K562 (cell line): ENCODE data around the gene ERAS. TPM values are rescaled to one million over a fixed set of nuclear protein-coding genes. Genes with fewer than 3 reads are reported as not detected.

ENCODE experiments used
- ARID2 ChIP-seq: fragments of 450-650 bp; IDR thresholded peaks from 2 replicates; pipeline ENCODE4 v1.6.1; 2017; ENCODE audit warnings: antibody characterized with exemption, mild to moderate bottlenecking
- E2F6 ChIP-seq, 2 experiments: IDR thresholded peaks; 2 replicates each; pipeline ENCODE4 v1.6.1; 2011; ENCODE audit warnings: borderline replicate concordance in 1 of 2, control low read depth in 1 of 2, low read depth in 1 of 2, low read length in 1 of 2, mild to moderate bottlenecking in 1 of 2, mixed read lengths in 1 of 2, moderate library complexity in 1 of 2; ENCODE audit not compliant: insufficient read depth in 1 of 2, insufficient read length in 1 of 2, poor library complexity in 1 of 2, severe bottlenecking in 1 of 2; ENCODE audit errors: extremely low read depth in 1 of 2
- EHMT2 ChIP-seq: fragments of 450-650 bp; IDR thresholded peaks from 2 replicates; pipeline ENCODE4 v1.6.1; 2018; ENCODE audit warnings: antibody characterized with exemption
- FOXM1 ChIP-seq, 2 experiments: fragments of 450-650 bp in 1 of 2; sonication (generic) in 1 of 2; formaldehyde crosslinking in 1 of 2; IDR thresholded peaks; 2 replicates each; pipeline versions ENCODE4 v1.6.1 to v1.9.0; 2017 to 2022; ENCODE audit warnings: low read depth in 2 of 2, mild to moderate bottlenecking in 2 of 2, missing genetic modification reagents in 1 of 2, moderate library complexity in 1 of 2
- LARP7 ChIP-seq: fragments of 450-650 bp; IDR thresholded peaks from 2 replicates; pipeline ENCODE4 v1.6.1; 2016
- MAFK ChIP-seq: IDR thresholded peaks from 2 replicates; pipeline ENCODE4 v1.6.1; 2011; ENCODE audit warnings: low read length, improper control_type of control experiment
- MTA2 ChIP-seq: fragments of 450-650 bp; IDR thresholded peaks from 2 replicates; pipeline ENCODE4 v1.6.1; 2016; ENCODE audit warnings: low read depth
- NBN ChIP-seq: fragments of 450-650 bp; IDR thresholded peaks from 2 replicates; pipeline ENCODE4 v1.6.1; 2016; ENCODE audit warnings: low read depth, mild to moderate bottlenecking
- NR2C1 ChIP-seq, 2 experiments: fragments of 450-650 bp; IDR thresholded peaks; 2 replicates each; pipeline ENCODE4 v1.6.1; 2017; ENCODE audit warnings: mild to moderate bottlenecking in 2 of 2, antibody characterized with exemption in 1 of 2, inconsistent platforms in 1 of 2, missing compliant biosample characterization in 1 of 2, missing genetic modification characterization in 1 of 2
- OTX1 ChIP-seq: fragments of 450-650 bp; formaldehyde crosslinking; IDR thresholded peaks from 2 replicates; pipeline ENCODE4 v1.4.0; 2022; ENCODE audit warnings: mild to moderate bottlenecking
- RBM39 ChIP-seq: fragments of 200-400 bp; formaldehyde crosslinking; optimal IDR thresholded peaks from 2 replicates; pipeline ENCODE3; 2018; ENCODE audit warnings: low read depth, low read length
- RFX7 ChIP-seq: fragments of 250-450 bp; sonication (Bioruptor Pico); IDR thresholded peaks from 2 replicates; pipeline ENCODE4 v1.5.1; 2021; ENCODE audit warnings: mild to moderate bottlenecking
- SMAD2 ChIP-seq: fragments of 150-350 bp; IDR thresholded peaks from 2 replicates; pipeline ENCODE4 v1.6.1; 2014; ENCODE audit warnings: low read depth, mild to moderate bottlenecking, low read length
- SNIP1 ChIP-seq: fragments of 450-650 bp; IDR thresholded peaks from 2 replicates; pipeline ENCODE4 v1.7.1; 2017; ENCODE audit warnings: low read depth, mild to moderate bottlenecking
- TEAD2 ChIP-seq: fragments of 450-650 bp; IDR thresholded peaks from 2 replicates; pipeline ENCODE4 v1.6.1; 2016; ENCODE audit warnings: missing genetic modification characterization, control low read depth, missing compliant biosample characterization
- ZBED1 ChIP-seq: IDR thresholded peaks from 2 replicates; pipeline ENCODE4 v1.6.1; 2014
- ZBTB11 ChIP-seq, 3 experiments: fragments of 200-800 bp in 1 of 3; fragments of 250-450 bp in 1 of 3; fragments of 450-650 bp in 1 of 3; sonication (Bioruptor Pico) in 1 of 3; sonication (Bioruptor generic) in 1 of 3; formaldehyde crosslinking in 1 of 3; IDR thresholded peaks; 2 replicates each; pipeline versions ENCODE4 v1.6.1 to v1.8.0; 2016 to 2022; ENCODE audit warnings: mild to moderate bottlenecking in 2 of 3, missing genetic modification characterization in 2 of 3, missing compliant biosample characterization in 1 of 3, moderate library complexity in 1 of 3
- ZNF12 ChIP-seq: sonication (generic); formaldehyde crosslinking; IDR thresholded peaks from 2 replicates; pipeline ENCODE4 v1.4.0; 2020; ENCODE audit warnings: mild to moderate bottlenecking, missing genetic modification reagents
- ZNF133 ChIP-seq: fragments of 250-450 bp; sonication (Bioruptor Pico); IDR thresholded peaks from 2 replicates; pipeline ENCODE4 v1.4.0; 2020; ENCODE audit warnings: mild to moderate bottlenecking
- ZNF512 ChIP-seq: IDR thresholded peaks from 2 replicates; pipeline ENCODE4 v1.6.1; 2016; ENCODE audit warnings: missing genetic modification characterization, missing compliant biosample characterization
- ZNF57 ChIP-seq: fragments of 450-650 bp; formaldehyde crosslinking; IDR thresholded peaks from 2 replicates; pipeline ENCODE4 v1.4.0; 2020; ENCODE audit warnings: mild to moderate bottlenecking, moderate library complexity
- ZNF583 ChIP-seq: fragments of 250-450 bp; sonication (Bioruptor Pico); IDR thresholded peaks from 2 replicates; pipeline ENCODE4 v1.4.0; 2020
- polyA plus RNA-seq, 8 experiments: library from polyadenylated mRNA; depleted of rRNA in 4 of 8; stranded (reverse) in 5 of 8; unstranded in 3 of 8; fragments of >200 nt; fragmentation: Nextera tagmentation in 2 of 8; fragmentation: Illumina TruSeq in 1 of 8; extraction: Ambion mirVana in 2 of 8; extraction: Trizol in 1 of 8; gene quantifications; 2 replicates each; pipeline versions ENCODE4 v1.2.1 to v1.2.3, GENCODE V29; 2011 to 2014; ENCODE audit warnings: inconsistent platforms in 1 of 8, missing spikeins in 1 of 8
- total RNA-seq, 7 experiments: library from RNA; depleted of rRNA in 6 of 7; stranded (reverse); fragments of >200 nt in 6 of 7; fragmentation: Illumina TruSeq in 2 of 7; extraction: Trizol in 2 of 7; gene quantifications; 2 replicates each; pipeline versions ENCODE4 v1.2.1 to v1.2.3, GENCODE V29; 2011 to 2021; ENCODE audit warnings: low replicate concordance in 1 of 7
- TF ChIP-seq, protein P1 (sequence below), 2 experiments: fragments of 450-650 bp; IDR thresholded peaks; 2 replicates each; pipeline ENCODE4 v1.6.1; 2016

The ERAS gene
- total and polyA plus RNA-seq, 9 of the 15 experiments (the other 6 are each of a cell fraction or from before 2014, with no cell fraction given), result 0.07 to 0.12 TPM; not detected in 7

- TF ChIP-seq ZBTB11 (CRISPR knock-in tag; IDR thresholded peaks at IDR 0.05), result no peak
- 0 out of 2 replicates have a peak, but pooled peaks have one; percentile 27 for TF ChIP-seq MTA2
- TF ChIP-seq ZNF512, result peak; percentile 95
- no peak for TF ChIP-seq ZNF583
- TF ChIP-seq ZBED1, result no peak
- no peak for TF ChIP-seq FOXM1 (IDR thresholded peaks at IDR 0.05; ENCODE audit: low read depth)
- TF ChIP-seq FOXM1 (CRISPR knock-in tag; IDR thresholded peaks at IDR 0.05; ENCODE audit: low read depth), result no peak
- TF ChIP-seq NR2C1 (IDR thresholded peaks at IDR 0.05), result no peak
- no peak for TF ChIP-seq NR2C1 (tag; IDR thresholded peaks at IDR 0.05)
- TF ChIP-seq RBM39, result no peak
- 0 out of 2 replicates have a peak, but pooled peaks have one; percentile 22 for TF ChIP-seq EHMT2
- no peak for TF ChIP-seq ZNF12 (CRISPR knock-in tag)
- TF ChIP-seq SMAD2, result no peak
- no peak for TF ChIP-seq NBN
- no peak for TF ChIP-seq RFX7
- no peak for TF ChIP-seq MAFK
- TF ChIP-seq OTX1 (CRISPR knock-in tag), result peak; percentile 71; the same call in 1 of the 2 replicates
- TF ChIP-seq, protein P1, sequence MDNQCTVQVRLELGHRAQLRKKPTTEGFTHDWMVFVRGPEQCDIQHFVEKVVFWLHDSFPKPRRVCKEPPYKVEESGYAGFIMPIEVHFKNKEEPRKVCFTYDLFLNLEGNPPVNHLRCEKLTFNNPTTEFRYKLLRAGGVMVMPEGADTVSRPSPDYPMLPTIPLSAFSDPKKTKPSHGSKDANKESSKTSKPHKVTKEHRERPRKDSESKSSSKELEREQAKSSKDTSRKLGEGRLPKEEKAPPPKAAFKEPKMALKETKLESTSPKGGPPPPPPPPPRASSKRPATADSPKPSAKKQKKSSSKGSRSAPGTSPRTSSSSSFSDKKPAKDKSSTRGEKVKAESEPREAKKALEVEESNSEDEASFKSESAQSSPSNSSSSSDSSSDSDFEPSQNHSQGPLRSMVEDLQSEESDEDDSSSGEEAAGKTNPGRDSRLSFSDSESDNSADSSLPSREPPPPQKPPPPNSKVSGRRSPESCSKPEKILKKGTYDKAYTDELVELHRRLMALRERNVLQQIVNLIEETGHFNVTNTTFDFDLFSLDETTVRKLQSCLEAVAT (IDR thresholded peaks at IDR 0.05), result peak in 1 of 2 experiments; percentile 56; a peak in 1 of 4 replicates
- no peak for TF ChIP-seq E2F6 (IDR thresholded peaks at IDR 0.05; ENCODE audit: borderline replicate concordance in 1 of 2, extremely low read depth in 1 of 2, insufficient read depth in 1 of 2, insufficient read length in 1 of 2, low read depth in 1 of 2, low read length in 1 of 2, poor library complexity in 1 of 2, severe bottlenecking in 1 of 2)
- no peak for TF ChIP-seq ZNF57 (CRISPR knock-in tag)
- TF ChIP-seq TEAD2 (tag), result no peak
- TF ChIP-seq ARID2, result peak; percentile 54; the same call in 1 of the 2 replicates
- 0 out of 2 replicates have a peak, but pooled peaks have one; percentile 7 for TF ChIP-seq SNIP1
- TF ChIP-seq ZNF133 (CRISPR knock-in tag), result no peak
- TF ChIP-seq LARP7, result peak; percentile 70; the same call in 1 of the 2 replicates
Observed at GRCh38 chrX:48790477-48790876, 35.8 kb upstream of the ERAS start (continued).
